ENCODE results near the gene PEX6. TPM values are rescaled to one million over a fixed set of nuclear protein-coding genes. Genes with fewer than 3 reads are reported as not detected.

Gene PEX6
- total RNA-seq, 1 experiment from 2014 or later, result 15.6 TPM

DNA sequence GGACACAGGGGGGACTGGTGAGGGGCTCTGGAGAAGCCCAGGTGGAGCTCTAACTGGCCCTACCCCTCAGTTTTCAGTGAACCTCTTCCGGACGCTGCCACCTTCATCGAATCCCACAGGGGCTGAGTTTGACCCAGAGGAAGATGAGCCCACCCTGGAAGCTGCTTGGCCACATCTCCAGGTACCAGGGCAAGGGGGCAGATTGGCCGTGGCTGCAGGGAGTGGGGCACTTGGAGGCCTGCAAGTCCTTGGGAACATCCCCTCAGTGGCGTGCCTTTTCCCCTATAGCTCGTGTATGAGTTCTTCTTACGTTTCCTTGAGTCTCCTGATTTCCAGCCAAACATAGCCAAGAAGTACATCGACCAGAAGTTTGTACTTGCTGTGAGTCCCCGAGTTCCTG lies 28.1 kb upstream of the PEX6 start:
- H3K4me1 Mint-ChIP-seq, result peaks cover 7 to 10% of the 10 kb centered on the region in 2 experiments
- no peak overlapping the region for H3T11ph ChIP-seq (ENCODE audit: low read length)
- H3K9me3 Mint-ChIP-seq, result no peaks in the 10 kb centered on the region
- no peak overlapping the region for H2BK20ac ChIP-seq (ENCODE audit: low read depth, low read length, poor library complexity, severe bottlenecking)
- peaks cover 2% of the 10 kb centered on the region; the same call in 1 of the 2 replicates for H3K79me2 ChIP-seq (ENCODE audit: insufficient read depth, low read length)
- no peak overlapping the region for H3K56ac ChIP-seq (ENCODE audit: insufficient read length, low read depth, low read length)
- H2AK5ac ChIP-seq (ENCODE audit: insufficient read length, low read length), result no peak overlapping the region
- no peak overlapping the region for H3K23ac ChIP-seq (ENCODE audit: insufficient read length, low read depth, low read length)
- no peak overlapping the region for H3K4me2 ChIP-seq (ENCODE audit: insufficient read depth, insufficient read length, low read length)
- H2BK5ac ChIP-seq (ENCODE audit: insufficient read length, low read length), result no peak overlapping the region
- no peaks in the 10 kb centered on the region for H3K79me1 ChIP-seq (ENCODE audit: insufficient read depth, low read depth, low read length, poor library complexity, severe bottlenecking)
- no peaks in the 10 kb centered on the region for H4K20me1 ChIP-seq (ENCODE audit: control insufficient read depth, insufficient read depth, insufficient read length)
- TF ChIP-seq, protein P1, sequence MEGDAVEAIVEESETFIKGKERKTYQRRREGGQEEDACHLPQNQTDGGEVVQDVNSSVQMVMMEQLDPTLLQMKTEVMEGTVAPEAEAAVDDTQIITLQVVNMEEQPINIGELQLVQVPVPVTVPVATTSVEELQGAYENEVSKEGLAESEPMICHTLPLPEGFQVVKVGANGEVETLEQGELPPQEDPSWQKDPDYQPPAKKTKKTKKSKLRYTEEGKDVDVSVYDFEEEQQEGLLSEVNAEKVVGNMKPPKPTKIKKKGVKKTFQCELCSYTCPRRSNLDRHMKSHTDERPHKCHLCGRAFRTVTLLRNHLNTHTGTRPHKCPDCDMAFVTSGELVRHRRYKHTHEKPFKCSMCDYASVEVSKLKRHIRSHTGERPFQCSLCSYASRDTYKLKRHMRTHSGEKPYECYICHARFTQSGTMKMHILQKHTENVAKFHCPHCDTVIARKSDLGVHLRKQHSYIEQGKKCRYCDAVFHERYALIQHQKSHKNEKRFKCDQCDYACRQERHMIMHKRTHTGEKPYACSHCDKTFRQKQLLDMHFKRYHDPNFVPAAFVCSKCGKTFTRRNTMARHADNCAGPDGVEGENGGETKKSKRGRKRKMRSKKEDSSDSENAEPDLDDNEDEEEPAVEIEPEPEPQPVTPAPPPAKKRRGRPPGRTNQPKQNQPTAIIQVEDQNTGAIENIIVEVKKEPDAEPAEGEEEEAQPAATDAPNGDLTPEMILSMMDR (conservative IDR thresholded peaks at IDR 0.05), result no peak
- no peak overlapping the region for H4K8ac ChIP-seq (replicated peaks; ENCODE audit: insufficient read length, low read depth, low read length)
- H3K27ac Mint-ChIP-seq, result no peak overlapping the region
- no peak for DNase-seq
- no peaks in the 10 kb centered on the region for H3K27me3 Mint-ChIP-seq (ENCODE audit: low read depth)
- no peaks in the 10 kb centered on the region for H3K9me3 ChIP-seq (ENCODE audit: control insufficient read depth, low read depth, low read length)
- no peak overlapping the region for H2BK120ac ChIP-seq (ENCODE audit: low read depth, low read length, poor library complexity, severe bottlenecking)
- H4K5ac ChIP-seq (ENCODE audit: insufficient read length, low read depth, low read length), result no peak overlapping the region
- WGBS (ENCODE audit: extremely low coverage, insufficient read length, low lambda C conversion rate), result no CpG with 5 or more reads among the region's 9 CpGs
- no peak overlapping the region for H3K4ac ChIP-seq (ENCODE audit: low read depth, low read length)
- peaks cover 25 to 72% (median 65%) of the 10 kb centered on the region in 3 experiments; a peak in 6 of 7 replicates for H3K36me3 Mint-ChIP-seq (ENCODE audit: insufficient read depth in 1 of 3, low read depth in 3 of 3)
- H2AFZ ChIP-seq (ENCODE audit: low read length), result no peak overlapping the region
- H3K27me3 ChIP-seq (ENCODE audit: insufficient read depth, low read length), result no peaks in the 10 kb centered on the region
- H3K9ac ChIP-seq (ENCODE audit: extremely low read depth, insufficient read length, low read length), result no peak overlapping the region
- H3K4me3 Mint-ChIP-seq, result no peak overlapping the region
- H3K23me2 ChIP-seq (ENCODE audit: insufficient read length, low read depth, low read length, poor library complexity, severe bottlenecking), result no peaks in the 10 kb centered on the region
- H3K27ac ChIP-seq (ENCODE audit: insufficient read length, low read depth, low read length), result no peak overlapping the region
- no peak overlapping the region for H4K91ac ChIP-seq (ENCODE audit: insufficient read length, low read depth, low read length)
- no peak overlapping the region for H3K14ac ChIP-seq (ENCODE audit: insufficient read depth, low read length)
- no peak overlapping the region for H2BK12ac ChIP-seq (ENCODE audit: insufficient read length, low read depth, low read length)
- H3K4me1 ChIP-seq (ENCODE audit: insufficient read depth, low read length), result no peaks in the 10 kb centered on the region
- H2BK15ac ChIP-seq (ENCODE audit: low read depth, low read length), result no peak overlapping the region
- no peak overlapping the region for H3K18ac ChIP-seq (ENCODE audit: insufficient read length, low read depth, low read length)
